Measurements from ENCODE around the gene RNF213.

DNA sequence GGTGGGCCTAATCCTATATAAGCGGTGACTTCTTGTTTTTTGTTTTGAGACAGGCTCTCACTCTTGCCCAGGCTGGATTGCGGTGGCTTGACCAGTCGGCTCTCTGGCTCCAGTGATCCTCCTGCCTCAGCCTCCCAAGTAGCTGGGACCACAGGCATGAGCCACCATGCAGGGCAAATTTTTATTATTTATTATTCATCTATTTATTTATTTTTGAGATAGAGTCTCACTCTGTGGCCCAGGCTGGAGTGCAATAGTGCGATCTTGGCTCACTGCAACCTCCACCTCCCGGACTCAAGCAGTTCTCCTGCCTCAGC, 4.7 kb upstream of the RNF213 start:
- TF ChIP-seq, protein P1, sequence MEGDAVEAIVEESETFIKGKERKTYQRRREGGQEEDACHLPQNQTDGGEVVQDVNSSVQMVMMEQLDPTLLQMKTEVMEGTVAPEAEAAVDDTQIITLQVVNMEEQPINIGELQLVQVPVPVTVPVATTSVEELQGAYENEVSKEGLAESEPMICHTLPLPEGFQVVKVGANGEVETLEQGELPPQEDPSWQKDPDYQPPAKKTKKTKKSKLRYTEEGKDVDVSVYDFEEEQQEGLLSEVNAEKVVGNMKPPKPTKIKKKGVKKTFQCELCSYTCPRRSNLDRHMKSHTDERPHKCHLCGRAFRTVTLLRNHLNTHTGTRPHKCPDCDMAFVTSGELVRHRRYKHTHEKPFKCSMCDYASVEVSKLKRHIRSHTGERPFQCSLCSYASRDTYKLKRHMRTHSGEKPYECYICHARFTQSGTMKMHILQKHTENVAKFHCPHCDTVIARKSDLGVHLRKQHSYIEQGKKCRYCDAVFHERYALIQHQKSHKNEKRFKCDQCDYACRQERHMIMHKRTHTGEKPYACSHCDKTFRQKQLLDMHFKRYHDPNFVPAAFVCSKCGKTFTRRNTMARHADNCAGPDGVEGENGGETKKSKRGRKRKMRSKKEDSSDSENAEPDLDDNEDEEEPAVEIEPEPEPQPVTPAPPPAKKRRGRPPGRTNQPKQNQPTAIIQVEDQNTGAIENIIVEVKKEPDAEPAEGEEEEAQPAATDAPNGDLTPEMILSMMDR (IDR thresholded peaks at IDR 0.05): no peak
- TF ChIP-seq POLR2A (IDR thresholded peaks at IDR 0.05): no peak
